Activated effector memory CD4-positive, alpha-beta T cell treated with Interleukin-2 at 50 U/mL for 16 hours (primary cell): ENCODE data around the gene PARP1.

Experiments
- DNase-seq: peaks from one replicate; pipeline ENCODE4 v3.0.0-alpha.2; 2020

The PARP1 gene

GRCh38 chr1:226404904-226405222, 3.0 kb downstream of the PARP1 start:
- DNase-seq, result no peak

GRCh38 chr1:226404063-226404903, 3.6 kb downstream of the PARP1 start:
- DNase-seq, result no peak

DNA sequence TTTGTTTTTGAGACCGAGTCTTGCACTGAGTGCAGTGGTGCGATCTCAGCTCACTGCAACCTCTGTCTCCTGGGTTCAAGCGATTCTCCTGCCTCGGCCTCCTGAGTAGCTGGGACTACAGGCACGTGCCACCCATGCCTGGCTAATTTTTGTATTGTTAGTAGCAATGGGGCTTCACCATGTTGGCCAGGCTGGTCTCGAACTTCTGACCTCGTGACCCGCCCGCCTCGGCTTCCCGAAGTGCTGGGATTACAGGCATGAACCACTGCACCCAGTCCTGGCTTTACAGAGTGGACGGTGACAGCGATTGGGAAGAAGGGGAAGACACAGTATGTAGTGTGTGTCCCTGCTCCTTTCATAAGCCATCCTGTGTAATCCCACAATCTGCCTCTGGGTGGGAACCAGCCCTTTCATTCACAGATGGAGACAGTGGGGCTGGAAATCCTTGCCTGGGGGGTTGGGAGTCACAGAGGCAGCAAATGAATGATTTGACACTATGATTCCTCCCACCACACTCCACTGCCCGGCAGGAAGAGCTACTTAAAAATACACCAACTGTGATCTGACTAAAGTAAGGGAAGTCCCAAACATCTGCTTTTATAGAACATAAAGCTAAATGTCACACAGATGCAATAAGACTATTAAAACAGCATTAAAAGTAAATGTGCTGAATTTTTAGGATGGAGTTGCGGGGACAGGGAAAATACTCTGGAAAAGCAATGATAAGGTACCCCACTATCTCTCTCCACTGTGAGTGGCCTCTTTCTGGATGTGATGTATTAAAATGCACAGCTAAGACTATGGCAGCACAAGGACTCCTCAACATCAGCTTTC, 4.5 kb downstream of the PARP1 start:
- no peak for DNase-seq

DNA sequence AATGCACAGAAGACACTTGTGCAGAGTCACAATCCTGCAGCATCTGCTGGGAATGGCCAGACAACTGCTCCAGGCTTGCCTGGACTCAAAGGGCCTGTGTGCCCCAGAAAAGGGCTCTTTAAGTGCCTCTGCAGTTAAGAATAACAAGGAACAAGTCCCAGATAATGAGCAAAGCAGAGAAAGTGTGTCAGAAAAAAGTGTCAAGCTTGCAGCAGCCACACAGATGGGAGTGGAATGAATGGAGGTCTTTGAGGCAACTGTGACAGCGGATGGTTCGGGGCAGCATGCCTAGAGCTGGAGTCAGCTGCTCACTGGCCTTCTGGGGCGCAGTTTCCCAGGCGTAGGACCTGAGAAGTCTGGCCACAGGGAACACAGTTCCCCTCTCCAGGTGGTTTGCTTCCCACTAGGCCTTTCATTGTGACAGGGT, 5.1 kb downstream of the PARP1 start:
- DNase-seq, result no peak

- no peak for DNase-seq
These were observed 6.3 kb downstream of the PARP1 start for GRCh38 chr1:226401355-226402303.

GRCh38 chr1:226400519-226401354, 7.2 kb downstream of the PARP1 start:
- DNase-seq, result no peak

GRCh38 chr1:226397955-226398636, 9.8 kb downstream of the PARP1 start:
- no peak for DNase-seq

- no peak for DNase-seq
These were observed 10.6 kb downstream of the PARP1 start for GRCh38 chr1:226397011-226397926.

DNA sequence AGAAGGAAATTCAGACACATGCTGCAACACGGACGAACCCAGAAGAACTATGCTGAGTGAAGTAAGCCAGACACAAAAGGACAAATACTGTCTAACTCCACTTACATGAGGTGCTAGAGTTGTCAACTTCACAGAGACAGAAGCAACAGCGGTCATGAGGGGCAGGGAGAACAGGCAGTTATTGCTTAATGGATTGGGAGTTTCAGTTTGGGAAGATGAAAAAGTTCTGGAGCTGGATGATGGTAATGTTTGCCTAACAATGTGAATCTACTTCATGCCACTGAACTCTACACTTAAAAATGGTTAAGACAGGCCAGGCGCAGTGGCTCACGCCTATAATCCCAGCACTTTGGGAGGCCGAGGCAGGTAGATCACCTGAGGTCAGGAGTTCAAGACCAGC, 12.1 kb downstream of the PARP1 start:
- DNase-seq, result no peak

DNA sequence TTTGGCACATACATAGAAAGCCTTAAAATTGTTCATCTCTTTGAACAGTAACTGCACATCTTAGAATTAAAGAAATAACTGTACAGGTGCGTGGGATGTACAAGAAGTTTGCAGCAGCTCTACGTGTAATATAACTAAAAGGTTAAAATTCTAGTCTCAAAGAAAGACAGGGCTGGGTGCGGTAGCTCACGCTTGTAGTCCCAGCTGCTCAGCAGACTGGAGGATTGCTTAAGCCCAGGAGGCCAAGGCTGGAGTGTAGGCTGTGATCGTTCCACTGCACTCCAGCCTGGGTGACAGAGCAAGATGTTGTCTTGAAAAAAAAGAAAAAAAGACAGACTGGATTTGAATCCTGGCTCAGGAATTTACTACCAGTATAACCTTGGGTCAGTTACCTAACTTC, 13.4 kb downstream of the PARP1 start:
- DNase-seq, result no peak

GRCh38 chr1:226390681-226391080, 17.2 kb downstream of the PARP1 start:
- DNase-seq, result no peak

- no peak for DNase-seq
These were observed 19.8 kb downstream of the PARP1 start for GRCh38 chr1:226388131-226388530.

- DNase-seq, result no peak
These were observed 23.2 kb downstream of the PARP1 start for GRCh38 chr1:226384717-226385116.

DNA sequence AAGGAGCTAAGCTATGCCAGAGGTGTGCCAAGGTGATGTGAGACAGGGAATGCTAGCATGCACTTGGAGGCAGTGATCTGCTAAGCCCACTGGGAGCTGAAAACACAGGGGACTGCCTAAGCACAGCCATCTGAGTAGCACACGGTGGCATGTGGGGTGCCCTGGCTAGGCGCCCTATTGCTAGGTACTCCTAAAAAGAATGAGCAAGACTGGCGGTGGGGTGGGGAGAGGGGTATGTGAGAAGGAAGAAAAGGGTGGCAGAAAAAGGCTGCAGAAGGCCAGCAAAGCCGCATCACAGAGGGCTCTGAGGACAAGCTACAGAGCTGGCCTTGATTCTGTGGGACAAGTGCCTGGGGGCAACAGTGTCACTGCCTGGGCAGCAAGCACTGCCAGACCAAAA, 23.9 kb downstream of the PARP1 start:
- DNase-seq, result no peak

GRCh38 chr1:226382030-226382429, 25.9 kb downstream of the PARP1 start:
- no peak for DNase-seq

GRCh38 chr1:226381226-226381998, 26.5 kb downstream of the PARP1 start:
- DNase-seq, result no peak

- no peak for DNase-seq
These were observed 29.8 kb downstream of the PARP1 start for GRCh38 chr1:226378071-226378470.

DNA sequence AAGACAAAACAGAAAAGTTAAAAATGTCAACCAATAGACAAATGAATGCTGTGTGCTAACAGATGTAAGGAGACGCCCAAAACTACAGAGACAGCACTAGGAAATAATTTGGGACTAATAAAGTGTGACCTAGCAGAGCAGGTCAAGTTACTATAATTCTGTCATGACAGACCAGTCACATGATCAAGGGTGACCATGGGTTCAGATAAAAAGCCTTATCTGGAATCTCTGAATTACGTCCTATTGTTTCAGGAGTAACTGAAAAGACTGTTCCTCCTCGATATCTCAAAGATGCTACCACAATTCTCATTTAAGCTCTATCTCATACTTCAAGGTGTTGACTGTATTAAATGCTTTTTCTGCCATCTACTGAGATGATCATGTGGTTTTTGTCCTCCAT, 31.6 kb downstream of the PARP1 start:
- DNase-seq, result no peak

DNA sequence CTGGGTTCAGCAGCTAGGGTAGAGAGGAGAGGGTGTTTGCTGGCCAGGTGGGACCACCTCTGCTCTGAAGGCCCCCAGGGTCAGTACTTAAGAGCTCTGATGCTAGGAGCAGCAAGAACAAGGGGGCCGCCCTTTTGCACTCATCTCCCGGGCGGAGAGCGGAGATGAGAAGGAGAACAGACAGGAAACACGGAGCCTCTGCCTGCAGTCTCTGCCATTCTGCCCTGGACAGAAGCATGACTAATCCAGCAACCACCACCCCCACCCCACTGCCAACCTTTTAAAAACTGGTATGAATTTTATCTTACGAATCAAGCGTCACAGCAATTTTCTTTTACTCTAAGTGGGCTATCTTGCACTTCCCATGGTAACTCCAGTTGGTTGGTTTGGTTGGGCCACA, 34.5 kb downstream of the PARP1 start:
- no peak for DNase-seq

DNA sequence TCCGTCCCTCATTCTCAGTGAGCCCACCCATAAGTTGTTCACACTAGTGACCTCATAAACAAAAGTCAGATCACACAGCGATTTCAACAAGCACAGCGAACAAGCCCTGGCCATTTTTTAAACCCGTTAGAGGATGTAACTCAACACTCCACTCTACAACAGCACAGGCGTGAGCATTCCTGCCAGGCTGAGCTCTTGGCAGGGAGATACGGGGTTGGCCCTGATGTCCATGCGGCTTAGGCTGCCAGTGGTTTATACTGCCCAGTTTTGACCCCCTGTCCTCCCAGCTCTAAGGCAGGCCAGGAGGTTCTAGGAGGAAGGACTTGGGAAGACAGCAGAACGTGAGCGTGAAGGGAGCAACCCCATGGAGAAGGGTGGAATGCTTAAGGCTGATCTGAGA, 35.0 kb downstream of the PARP1 start:
- DNase-seq, result no peak
